Measurements from ENCODE around the gene SORT1.

SORT1 gene

DNA sequence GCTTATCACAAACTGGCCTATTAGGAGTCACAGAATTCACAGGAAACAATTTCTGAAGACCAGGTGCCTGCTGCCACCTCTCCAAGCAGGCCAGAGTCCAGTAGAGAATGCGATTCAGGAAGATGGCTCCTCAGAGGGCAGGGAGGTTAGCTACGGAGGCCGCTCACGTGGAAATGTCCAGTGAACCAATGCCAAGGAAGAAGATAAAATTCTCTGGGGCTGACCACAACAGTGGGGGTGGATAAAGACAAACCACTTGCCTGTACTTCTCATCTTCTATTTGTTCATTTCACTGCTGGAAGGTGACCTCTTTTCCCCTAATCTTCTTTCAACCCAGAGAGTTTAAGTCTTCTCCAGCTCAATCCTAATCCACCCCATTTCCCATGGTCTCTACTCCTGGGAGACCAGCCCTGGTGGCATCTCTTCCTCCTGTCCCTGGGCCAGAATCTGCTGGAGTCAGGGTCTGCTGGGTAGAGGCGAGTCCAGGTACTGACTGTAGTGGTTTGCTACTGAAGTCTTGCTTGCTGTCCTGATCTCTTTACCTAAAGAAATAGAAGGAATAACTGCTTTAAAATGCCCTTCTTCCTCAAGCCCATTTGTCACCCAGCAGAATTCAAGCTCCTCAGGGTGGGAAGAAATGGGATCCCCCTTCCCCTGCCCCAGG is 118.0 kb downstream of the SORT1 start:
- no peak for DNase-seq (ENCODE audit: low read depth, low spot score)
- no peak overlapping the region for H3K4me3 ChIP-seq (ENCODE audit: low read depth, low read length)
- TF ChIP-seq CTCF (IDR thresholded peaks at IDR 0.05; ENCODE audit: low read depth, low read length): no peak
- in situ Hi-C loops (cut with HindIII; ENCODE audit: low sequenced_read_pairs): no loop called here

DNA sequence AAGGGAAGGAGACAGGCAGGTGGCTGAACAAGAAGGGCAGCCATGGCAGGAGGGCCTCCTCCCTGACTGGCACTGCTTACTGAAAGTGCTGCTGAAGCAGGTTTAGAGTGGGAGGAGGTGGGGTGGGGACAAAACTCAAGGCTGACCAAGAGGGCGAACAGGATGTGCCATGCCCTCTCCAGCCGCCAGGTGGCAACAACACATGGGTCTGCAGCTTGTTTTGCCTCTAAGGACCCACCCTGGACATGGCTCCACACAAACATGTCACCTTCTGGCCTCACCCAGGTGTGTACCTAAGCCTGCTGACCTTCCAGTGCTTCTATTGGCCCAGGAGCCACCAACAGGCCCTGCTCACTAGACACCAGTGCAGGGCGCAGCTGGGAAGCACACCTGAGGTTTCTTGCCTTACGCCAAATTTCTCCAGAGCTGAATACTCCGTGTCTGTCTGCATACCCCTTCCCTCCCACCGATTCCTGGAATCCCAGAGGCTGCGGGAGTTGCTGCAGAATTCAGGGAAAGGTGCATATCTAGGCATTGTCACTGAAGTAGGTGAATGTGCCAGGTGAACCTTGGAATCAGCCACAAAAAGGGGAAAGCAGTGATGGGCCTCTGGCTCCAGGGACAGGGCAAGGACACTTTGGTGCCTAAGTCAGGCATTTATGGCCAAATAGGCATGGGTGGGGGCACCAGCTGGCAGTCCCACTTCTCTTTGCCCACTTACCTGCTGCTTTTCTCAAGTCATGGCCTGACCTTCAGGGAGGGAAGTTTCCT is 120.1 kb downstream of the SORT1 start:
- peak; percentile 93 for TF ChIP-seq CTCF (IDR thresholded peaks at IDR 0.05; ENCODE audit: low read depth, low read length)
- peak; percentile 58 for DNase-seq (ENCODE audit: low read depth, low spot score)
- in situ Hi-C loops (cut with HindIII; ENCODE audit: low sequenced_read_pairs): no loop called here
- H3K4me3 ChIP-seq (ENCODE audit: low read depth, low read length): no peak overlapping the region

DNA sequence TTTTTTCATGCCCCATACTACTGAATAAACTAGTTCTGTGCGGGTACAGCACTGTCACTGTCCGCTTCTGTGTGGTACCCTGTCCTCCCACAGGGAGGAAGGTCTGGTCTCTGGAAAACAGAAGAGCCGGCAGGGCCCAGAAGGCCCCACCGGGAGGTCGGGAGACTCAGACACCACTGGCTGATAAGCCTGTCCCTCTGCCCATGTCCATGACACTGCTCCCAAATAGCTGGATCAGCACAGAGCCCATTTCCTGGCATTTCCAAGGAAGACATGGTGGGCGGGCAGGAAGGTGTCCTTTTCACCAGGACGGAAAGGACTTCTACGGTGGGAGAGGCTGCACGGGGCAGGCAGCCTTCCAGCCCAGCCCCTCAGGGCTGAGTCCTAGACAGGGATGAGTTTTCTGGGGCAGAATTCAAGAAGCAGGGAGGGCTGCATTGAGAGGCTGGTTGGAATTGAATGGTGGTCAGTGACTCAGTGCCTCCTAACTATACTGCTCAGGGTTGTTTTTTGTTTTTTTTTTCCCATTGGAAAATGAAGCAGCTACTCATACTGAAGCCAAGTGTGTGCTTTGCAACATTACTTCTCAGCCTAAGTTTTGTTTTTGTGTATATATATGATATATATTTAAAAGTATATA is 121.9 kb downstream of the SORT1 start:
- DNase-seq (ENCODE audit: low read depth, low spot score): peak; percentile 74
- in situ Hi-C loops (cut with HindIII; ENCODE audit: low sequenced_read_pairs): no loop called here
- H3K4me3 ChIP-seq (ENCODE audit: low read depth, low read length): no peak overlapping the region
- TF ChIP-seq CTCF (IDR thresholded peaks at IDR 0.05; ENCODE audit: low read depth, low read length): no peak

- peak; percentile 34 for DNase-seq (ENCODE audit: low read depth, low spot score)
- in situ Hi-C loops (cut with HindIII; ENCODE audit: low sequenced_read_pairs): no loop called here
- no peak for TF ChIP-seq CTCF (IDR thresholded peaks at IDR 0.05; ENCODE audit: low read depth, low read length)
- H3K4me3 ChIP-seq (ENCODE audit: low read depth, low read length): no peak overlapping the region
These were observed 122.9 kb downstream of the SORT1 start for GRCh38 chr1:109274533-109275476.

GRCh38 chr1:109273570-109274288 is 124.0 kb downstream of the SORT1 start:
- no peak for TF ChIP-seq CTCF (IDR thresholded peaks at IDR 0.05; ENCODE audit: low read depth, low read length)
- in situ Hi-C loops (cut with HindIII; ENCODE audit: low sequenced_read_pairs): no loop called here
- H3K4me3 ChIP-seq (ENCODE audit: low read depth, low read length): no peak overlapping the region
- no peak for DNase-seq (ENCODE audit: low read depth, low spot score)

All from astrocyte of the spinal cord (primary cell).